SK-N-SH (cell line): ENCODE data around the gene UPB1. TPM values are rescaled to one million over a fixed set of nuclear protein-coding genes. Genes with fewer than 3 reads are reported as not detected.
A peak's percentile ranks its signal among the peaks of the same experiment; 100 is the strongest.

Experiments
- CTCF ChIA-PET: fragments of 300-600, 350-600 bp; formaldehyde crosslinking; extraction: SDS; loops from one replicate; lab custom pipeline; 2021; lab: Yijun Ruan, JAX
- POLR2A ChIA-PET: fragments of 350-600 bp; sonication (Branson Sonifier 250); formaldehyde crosslinking; extraction: SDS; loops from one replicate; lab custom pipeline; 2020; ENCODE audit warnings: antibody characterized with exemption, inconsistent platforms; lab: Yijun Ruan, JAX
- DNase-seq: peaks from one replicate; pipeline ENCODE4 v3.0.0; 2012
- H2AFZ ChIP-seq: fragments of 200-600 bp; sonication (generic); 2 replicates; pipeline ENCODE4 v1.8.1; 2016; ENCODE audit warnings: antibody characterized with exemption, mild to moderate bottlenecking, low read depth
- H3F3A ChIP-seq: fragments of 200-600 bp; sonication (generic); replicated peaks from 2 replicates; pipeline ENCODE3; 2016; ENCODE audit warnings: antibody characterized with exemption, mild to moderate bottlenecking; ENCODE audit not compliant: insufficient read depth
- H3K27ac ChIP-seq, 2 experiments: fragments of 200-500 bp in 1 of 2; fragments of 200-600 bp in 1 of 2; sonication (Bioruptor generic) in 1 of 2; sonication (generic), shearing (Covaris generic) in 1 of 2; 2 replicates each; pipeline versions ENCODE4 v1.5.1 to v1.6.1; 2014 to 2016; ENCODE audit warnings: low read depth in 2 of 2, inconsistent platforms in 1 of 2, low read length in 1 of 2, mild to moderate bottlenecking in 1 of 2, mixed read lengths in 1 of 2
- H3K27me3 ChIP-seq: fragments of 200-600 bp; sonication (generic), shearing (Covaris generic); 2 replicates; pipeline ENCODE4 v1.6.1; 2016; ENCODE audit warnings: mixed run types; ENCODE audit not compliant: insufficient read depth
- H3K36me3 ChIP-seq, 2 experiments: fragments of 200-500 bp in 1 of 2; fragments of 200-600 bp in 1 of 2; sonication (Bioruptor generic) in 1 of 2; sonication (generic) in 1 of 2; replicated peaks in 1 of 2; 2 replicates each; pipeline versions ENCODE3 to v1.5.1; 2014 to 2016; ENCODE audit warnings: low read length in 1 of 2, mild to moderate bottlenecking in 1 of 2; ENCODE audit not compliant: insufficient read depth in 2 of 2, control insufficient read depth in 1 of 2
- H3K4me1 ChIP-seq, 2 experiments: fragments of 200-500 bp in 1 of 2; fragments of 200-600 bp in 1 of 2; sonication (Bioruptor generic) in 1 of 2; sonication (generic), shearing (Covaris generic) in 1 of 2; 2 replicates each; pipeline versions ENCODE4 v1.5.1 to v1.6.1; 2014 to 2016; ENCODE audit warnings: low read depth in 1 of 2, low read length in 1 of 2, mixed run types in 1 of 2; ENCODE audit not compliant: insufficient read depth in 2 of 2, control insufficient read depth in 1 of 2
- H3K4me2 ChIP-seq: fragments of 200-600 bp; sonication (generic), shearing (Covaris generic); 2 replicates; pipeline ENCODE4 v1.6.1; 2017; ENCODE audit warnings: mixed run types
- H3K4me3 ChIP-seq, 2 experiments: fragments of 200-500 bp in 1 of 2; fragments of 200-600 bp in 1 of 2; sonication (Bioruptor generic) in 1 of 2; sonication (generic), shearing (Covaris generic) in 1 of 2; 2 replicates each; pipeline versions ENCODE4 v1.5.1 to v1.8.1; 2014 to 2016; ENCODE audit warnings: low read depth in 2 of 2, inconsistent platforms in 1 of 2, low read length in 1 of 2, mild to moderate bottlenecking in 1 of 2, mixed read lengths in 1 of 2, moderate library complexity in 1 of 2
- H3K79me2 ChIP-seq: fragments of 200-600 bp; sonication (generic); 2 replicates; pipeline ENCODE4 v1.8.1; 2017; ENCODE audit warnings: mild to moderate bottlenecking; ENCODE audit not compliant: insufficient read depth
- H3K9ac ChIP-seq: fragments of 200-600 bp; sonication (generic); 2 replicates; pipeline ENCODE4 v1.6.1; 2017; ENCODE audit warnings: mixed run types
- H3K9me2 ChIP-seq: fragments of 200-600 bp; sonication (generic); 2 replicates; pipeline ENCODE4 v1.6.1; 2017; ENCODE audit warnings: mixed run types
- H3K9me3 ChIP-seq: fragments of 200-600 bp; sonication (generic); 2 replicates; pipeline ENCODE4 v1.6.1; 2017; ENCODE audit warnings: mixed run types, mild to moderate bottlenecking, moderate library complexity
- H4K20me1 ChIP-seq: fragments of 200-600 bp; sonication (generic); 2 replicates; pipeline ENCODE4 v1.6.1; 2017; ENCODE audit warnings: mild to moderate bottlenecking, mixed run types; ENCODE audit not compliant: insufficient read depth
- CHD2 ChIP-seq: fragments of 150-350 bp; IDR thresholded peaks from 2 replicates; pipeline ENCODE4 v1.6.1; 2018; ENCODE audit warnings: low read length; ENCODE audit not compliant: partially characterized antibody
- CTCF ChIP-seq: fragments of 200-600 bp; sonication (generic); IDR thresholded peaks from 2 replicates; pipeline ENCODE4 v1.6.1; 2017; ENCODE audit warnings: antibody characterized with exemption, mild to moderate bottlenecking, moderate library complexity
- ELF1 ChIP-seq: IDR thresholded peaks from 2 replicates; pipeline ENCODE4 v1.4.0; 2012
- EP300 ChIP-seq, 2 experiments: IDR thresholded peaks; 2 replicates each; pipeline versions ENCODE4 v1.4.0 to v1.6.1; 2012; ENCODE audit warnings: borderline replicate concordance in 1 of 2, low read depth in 1 of 2, low read length in 1 of 2
- FOSL2 ChIP-seq: IDR thresholded peaks from 2 replicates; pipeline ENCODE4 v1.4.0; 2012; ENCODE audit warnings: low read depth, mild to moderate bottlenecking, moderate library complexity, borderline replicate concordance
- FOXJ3 ChIP-seq: sonication (generic); formaldehyde crosslinking; IDR thresholded peaks from 2 replicates; pipeline ENCODE4 v1.5.1; 2020; ENCODE audit warnings: mild to moderate bottlenecking, missing genetic modification reagents
- GATA2 ChIP-seq: sonication (generic); formaldehyde crosslinking; IDR thresholded peaks from 2 replicates; pipeline ENCODE4 v1.5.0; 2020; ENCODE audit warnings: mild to moderate bottlenecking, missing genetic modification reagents
- JUND ChIP-seq: IDR thresholded peaks from 2 replicates; pipeline ENCODE4 v1.4.0; 2012
- MAX ChIP-seq: IDR thresholded peaks from 2 replicates; pipeline ENCODE4 v1.4.0; 2012; ENCODE audit warnings: low read depth
- MEF2A ChIP-seq: IDR thresholded peaks from 2 replicates; pipeline ENCODE4 v1.4.0; 2012; ENCODE audit warnings: low read depth, borderline replicate concordance
- MXI1 ChIP-seq: IDR thresholded peaks from 2 replicates; pipeline ENCODE4 v1.6.1; 2012; ENCODE audit warnings: mild to moderate bottlenecking, low read depth, low read length, improper control_type of control experiment
- NFIC ChIP-seq: IDR thresholded peaks from 2 replicates; pipeline ENCODE4 v1.4.0; 2012; ENCODE audit warnings: borderline replicate concordance
- PBX3 ChIP-seq: IDR thresholded peaks from 2 replicates; pipeline ENCODE4; 2012
- RAD21 ChIP-seq: IDR thresholded peaks from 2 replicates; pipeline ENCODE4 v1.6.1; 2012; ENCODE audit warnings: mild to moderate bottlenecking, low read length
- RCOR1 ChIP-seq: fragments of 150-350 bp; IDR thresholded peaks from 2 replicates; pipeline ENCODE4 v1.6.1; 2017; ENCODE audit warnings: antibody characterized with exemption, low read length
- REST ChIP-seq: IDR thresholded peaks from 2 replicates; pipeline ENCODE4 v1.6.1; 2012; ENCODE audit warnings: mild to moderate bottlenecking, low read depth, low read length, moderate library complexity
- RXRA ChIP-seq: IDR thresholded peaks from 2 replicates; pipeline ENCODE4 v1.4.0; 2012; ENCODE audit warnings: low read depth, mild to moderate bottlenecking, borderline replicate concordance
- SMC3 ChIP-seq: IDR thresholded peaks from 2 replicates; pipeline ENCODE4 v1.6.1; 2012; ENCODE audit warnings: low read depth, low read length, improper control_type of control experiment
- TCF12 ChIP-seq: IDR thresholded peaks from 2 replicates; pipeline ENCODE4 v1.4.0; 2012
- USF1 ChIP-seq: IDR thresholded peaks from 2 replicates; pipeline ENCODE4 v1.4.0; 2012; ENCODE audit warnings: low read depth, borderline replicate concordance
- USF2 ChIP-seq: fragments of 150-350 bp; IDR thresholded peaks from 2 replicates; pipeline ENCODE4 v1.6.1; 2017; ENCODE audit warnings: antibody characterized with exemption, low read length, low read depth, borderline replicate concordance
- WGBS: methylation state at CpG from one replicate; pipeline ENCODE4 v1.1.6; 2017; ENCODE audit warnings: low lambda C conversion rate; 5-methylcytosine and 5-hydroxymethylcytosine counted together
- polyA plus RNA-seq, 3 experiments: library from polyadenylated mRNA; depleted of rRNA; stranded (reverse); fragments of >200 nt; gene quantifications; 2 replicates each; pipeline ENCODE4 v1.2.3, GENCODE V29; 2012

The UPB1 gene
- polyA plus RNA-seq, 1 of the 3 experiments (the other 2 are of a cell fraction) = 0.30 TPM

GRCh38 chr22:24450610-24451009 is 44.5 kb upstream of the UPB1 start:
- Histone ChIP-seq H2AFZ (no peak overlapping the region), H3K9me2 (no peaks in the 10 kb centered on the region), H4K20me1 (no peaks in the 10 kb centered on the region), H3K4me3 (no peak overlapping the region), H3K9ac (no peak overlapping the region), H3K4me2 (no peak overlapping the region), H3K36me3 (no peaks in the 10 kb centered on the region), H3K9me3 (0 out of 2 replicates have a peak, but pooled peaks cover 5% of the 10 kb centered on the region), H3F3A (no peaks in the 10 kb centered on the region), H3K27ac (peak overlapping the region in 1 of 2 experiments; percentile 99; a peak in 3 of 4 replicates), H3K79me2 (no peaks in the 10 kb centered on the region), H3K27me3 (no peaks in the 10 kb centered on the region), H3K4me1 (peaks cover 21 to 49% of the 10 kb centered on the region in 2 experiments)
- 24% methylated on average over 1 of the region's 1 CpG for WGBS
- CTCF ChIA-PET = interaction anchor here (0.9 to 3.0 kb wide), 3 partner anchors 12 to 44 kb away, joined by 3 to 11 read pairs (median 4); no protein-coding TSS in a partner anchor
- no peak for TF ChIP-seq USF1
- TF ChIP-seq PBX3 = no peak
- peak; percentile 70 for TF ChIP-seq GATA2 (CRISPR knock-in tag)
- TF ChIP-seq ELF1 = no peak
- peak; percentile 91 for TF ChIP-seq CHD2
- TF ChIP-seq FOSL2 = no peak
- peak in 1 of 2 experiments; percentile 94; a peak in 2 of 4 replicates for TF ChIP-seq EP300 (IDR thresholded peaks at IDR 0.05; ENCODE audit: borderline replicate concordance in 1 of 2, low read depth in 1 of 2, low read length in 1 of 2)
- TF ChIP-seq RCOR1 = peak; percentile 93
- TF ChIP-seq SMC3 = peak; percentile 10; the same call in 1 of the 2 replicates
- no peak for TF ChIP-seq MAX
- TF ChIP-seq CTCF = no peak
- TF ChIP-seq TCF12 = peak; percentile 64; the same call in 1 of the 2 replicates
- TF ChIP-seq RAD21 = peak; percentile 29; the same call in 1 of the 2 replicates
- TF ChIP-seq MXI1 = peak; percentile 71
- TF ChIP-seq FOXJ3 (CRISPR knock-in tag) = peak; percentile 90
- TF ChIP-seq JUND = no peak
- no peak for TF ChIP-seq RXRA
- TF ChIP-seq USF2 = no peak
- TF ChIP-seq REST = no peak
- TF ChIP-seq NFIC = no peak
- no peak for TF ChIP-seq MEF2A
- POLR2A ChIA-PET = interaction anchor here (0.9 to 1.3 kb wide), 4 partner anchors 9 to 30 kb away, joined by 3 to 5 read pairs (median 4); no protein-coding TSS in a partner anchor
- peak; percentile 82 for DNase-seq
